Measurements from ENCODE around the gene KRT24. TPM values are rescaled to one million over a fixed set of nuclear protein-coding genes. Genes with fewer than 3 reads are reported as not detected.

The KRT24 gene
- total RNA-seq, 4 donors from 2014 or later, result not detected

- intact Hi-C loops (cut with DNase I; ENCODE audit: low total_unique reads), result no loop called here
- DNase-seq (ENCODE audit: low spot score in 2 of 2), result no peak
- TF ChIP-seq CTCF (IDR thresholded peaks at IDR 0.05) (no peak), POLR2A (IDR thresholded peaks at IDR 0.05) (no peak)
- H3K4me3 ChIP-seq (ENCODE audit: low read depth, poor library complexity, severe bottlenecking), result no peak overlapping the region
- WGBS, 2 donors, result 66 to 67% methylated on average over 6 of the region's 6 CpGs
Observed at GRCh38 chr17:40734018-40734417, 30.5 kb upstream of the KRT24 start.

GRCh38 chr17:40730970-40731369 lies 27.4 kb upstream of the KRT24 start:
- 45 to 53% methylated on average over 1 of the region's 1 CpG for WGBS, 2 donors
- H3K4me3 ChIP-seq (ENCODE audit: low read depth, poor library complexity, severe bottlenecking), result no peak overlapping the region
- TF ChIP-seq POLR2A (IDR thresholded peaks at IDR 0.05), result no peak
- intact Hi-C loops (cut with DNase I; ENCODE audit: low total_unique reads), result no loop called here
- no peak for DNase-seq (ENCODE audit: low spot score in 2 of 2)

- 62 to 63% methylated on average over 8 of the region's 8 CpGs for WGBS, 2 donors
- no peak for DNase-seq (ENCODE audit: low spot score in 2 of 2)
- no peak overlapping the region for H3K4me3 ChIP-seq (ENCODE audit: low read depth, poor library complexity, severe bottlenecking)
- TF ChIP-seq CTCF (IDR thresholded peaks at IDR 0.05) (no peak), POLR2A (IDR thresholded peaks at IDR 0.05) (no peak)
- intact Hi-C loops (cut with DNase I; ENCODE audit: low total_unique reads), result no loop called here
Observed at GRCh38 chr17:40727447-40728231, 24.1 kb upstream of the KRT24 start.

GRCh38 chr17:40726919-40727318 lies 23.4 kb upstream of the KRT24 start:
- no peak for DNase-seq (ENCODE audit: low spot score in 2 of 2)
- intact Hi-C loops (cut with DNase I; ENCODE audit: low total_unique reads), result no loop called here
- 63 to 75% methylated on average over 2 of the region's 2 CpGs for WGBS, 2 donors
- H3K4me3 ChIP-seq (ENCODE audit: low read depth, poor library complexity, severe bottlenecking), result no peak overlapping the region
- no peak for TF ChIP-seq POLR2A (IDR thresholded peaks at IDR 0.05)
- TF ChIP-seq CTCF (IDR thresholded peaks at IDR 0.05), result no peak

GRCh38 chr17:40724656-40725055 lies 21.1 kb upstream of the KRT24 start:
- intact Hi-C loops (cut with DNase I; ENCODE audit: low total_unique reads), result no loop called here
- TF ChIP-seq POLR2A (IDR thresholded peaks at IDR 0.05) (no peak), CTCF (IDR thresholded peaks at IDR 0.05) (no peak)
- 78 to 85% methylated on average over 1 of the region's 1 CpG for WGBS, 2 donors
- H3K4me3 ChIP-seq (ENCODE audit: low read depth, poor library complexity, severe bottlenecking), result no peak overlapping the region
- no peak for DNase-seq (ENCODE audit: low spot score in 2 of 2)

- DNase-seq (ENCODE audit: low spot score in 2 of 2), result no peak
- no peak for TF ChIP-seq CTCF (IDR thresholded peaks at IDR 0.05)
- no peak for TF ChIP-seq POLR2A (IDR thresholded peaks at IDR 0.05)
- H3K4me3 ChIP-seq (ENCODE audit: low read depth, poor library complexity, severe bottlenecking), result no peak overlapping the region
- 50 to 51% methylated on average over 1 of the region's 1 CpG for WGBS, 2 donors
- intact Hi-C loops (cut with DNase I; ENCODE audit: low total_unique reads), result no loop called here
Observed at GRCh38 chr17:40722241-40722640, 18.7 kb upstream of the KRT24 start.
